HG02885 (cell line): ENCODE data around the gene INS.
"Not testable (repeated sequence)": the region's sequence is repeated elsewhere in the genome, so short reads cannot be mapped to it uniquely, and the experiment has no call there.

Source experiments
- ATAC-seq: cut with Tn5 transposase; IDR thresholded peaks from one replicate; pipeline ENCODE4 v1.9.1; 2021; ENCODE audit warnings: mild to moderate bottlenecking; ENCODE audit not compliant: unreplicated experiment, poor library complexity

INS gene

DNA sequence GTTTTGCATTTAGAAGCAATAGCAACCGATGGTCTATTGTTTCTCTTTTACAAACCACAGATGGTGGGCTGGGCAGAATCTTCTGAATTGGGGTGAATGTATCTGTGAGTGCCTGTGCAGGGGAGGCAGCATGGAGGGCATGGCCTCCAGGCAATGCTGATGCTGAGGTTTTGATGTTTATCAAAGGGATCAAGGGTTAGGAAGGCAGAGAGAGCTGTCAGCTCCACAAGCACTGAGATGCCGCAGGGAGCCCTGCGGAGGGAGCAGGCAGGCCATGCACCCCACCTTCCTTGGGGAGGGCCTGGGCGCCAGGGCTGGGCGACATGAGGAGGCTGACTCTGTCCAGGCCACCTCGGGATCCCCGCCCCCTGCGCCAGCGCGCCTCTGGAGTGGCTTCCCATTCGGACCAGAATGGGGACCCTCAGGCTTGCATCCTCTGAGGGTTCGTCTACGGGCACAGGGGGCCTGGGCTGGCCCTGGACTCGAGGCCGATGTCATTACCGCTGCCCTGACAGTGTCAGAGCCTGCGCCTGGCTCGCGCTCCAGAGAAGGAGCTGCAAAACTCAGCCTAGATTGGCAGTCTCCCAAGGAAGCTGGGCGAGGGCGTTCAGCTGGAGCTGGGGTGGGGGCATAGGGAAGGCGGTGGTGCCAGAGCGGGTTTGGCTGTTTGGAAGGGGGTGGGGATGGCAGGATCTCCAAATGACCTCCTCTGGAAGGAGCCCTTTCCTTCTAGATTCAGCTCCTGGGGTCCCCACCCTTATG is 24.5 kb upstream of the INS start:
- ATAC-seq: no peak

DNA sequence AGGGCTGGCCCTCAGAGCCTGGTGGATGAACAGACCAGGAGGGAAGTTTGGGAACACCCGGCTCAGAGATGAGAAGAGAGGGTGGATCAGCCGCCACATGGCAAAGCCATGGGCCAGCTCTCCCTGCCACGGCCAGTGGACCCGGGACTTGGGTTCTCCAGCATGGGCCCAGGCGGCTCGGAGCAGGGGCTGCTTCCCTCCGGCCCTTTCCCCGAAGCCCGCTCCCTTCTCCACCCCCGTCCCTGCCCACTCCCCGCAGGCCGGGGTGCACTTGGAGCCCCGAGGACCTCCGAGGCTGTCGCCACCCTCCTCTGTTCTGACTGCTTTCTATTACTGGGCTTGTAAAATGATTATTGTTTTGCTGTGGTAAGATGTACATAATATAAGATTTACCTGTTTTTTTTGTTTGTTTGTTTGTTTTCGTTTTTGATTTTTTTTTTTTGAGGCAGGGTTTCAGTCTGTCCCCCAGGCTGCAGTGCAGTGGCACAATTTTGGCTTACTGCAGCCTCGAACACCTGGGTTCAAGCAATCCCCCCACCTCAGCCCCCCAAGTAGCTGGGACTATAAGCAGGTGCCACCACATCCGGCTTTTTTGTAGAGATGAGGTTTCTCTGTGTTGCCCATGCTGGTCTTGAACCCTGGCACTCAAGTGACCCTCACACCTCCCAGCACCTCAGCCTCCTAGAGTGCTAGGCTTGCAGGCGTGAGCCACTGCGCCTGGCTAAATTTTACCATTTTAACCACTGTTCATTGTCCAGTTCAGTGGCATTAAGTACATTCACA is 21.9 kb upstream of the INS start:
- no peak for ATAC-seq

DNA sequence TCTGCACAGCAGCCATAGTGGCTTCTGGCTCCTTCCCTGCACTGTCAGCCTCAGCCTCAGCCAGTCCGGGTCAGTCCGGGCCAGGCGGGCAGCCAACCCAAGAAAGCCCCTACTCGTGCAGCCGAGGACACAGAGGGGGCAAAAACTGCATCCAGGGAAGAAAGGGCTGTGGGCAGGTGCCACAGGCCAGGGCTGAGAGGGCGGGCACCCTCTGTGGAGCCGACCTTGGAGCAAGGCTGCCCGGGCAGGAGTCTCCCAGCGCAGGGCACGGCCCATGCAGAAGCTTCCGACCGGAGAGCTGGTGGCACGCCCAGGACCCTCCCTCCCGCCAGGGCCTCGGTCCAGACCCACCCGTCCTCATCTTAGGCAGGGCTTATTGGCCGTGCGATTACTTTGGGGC is 21.1 kb upstream of the INS start:
- no peak for ATAC-seq

DNA sequence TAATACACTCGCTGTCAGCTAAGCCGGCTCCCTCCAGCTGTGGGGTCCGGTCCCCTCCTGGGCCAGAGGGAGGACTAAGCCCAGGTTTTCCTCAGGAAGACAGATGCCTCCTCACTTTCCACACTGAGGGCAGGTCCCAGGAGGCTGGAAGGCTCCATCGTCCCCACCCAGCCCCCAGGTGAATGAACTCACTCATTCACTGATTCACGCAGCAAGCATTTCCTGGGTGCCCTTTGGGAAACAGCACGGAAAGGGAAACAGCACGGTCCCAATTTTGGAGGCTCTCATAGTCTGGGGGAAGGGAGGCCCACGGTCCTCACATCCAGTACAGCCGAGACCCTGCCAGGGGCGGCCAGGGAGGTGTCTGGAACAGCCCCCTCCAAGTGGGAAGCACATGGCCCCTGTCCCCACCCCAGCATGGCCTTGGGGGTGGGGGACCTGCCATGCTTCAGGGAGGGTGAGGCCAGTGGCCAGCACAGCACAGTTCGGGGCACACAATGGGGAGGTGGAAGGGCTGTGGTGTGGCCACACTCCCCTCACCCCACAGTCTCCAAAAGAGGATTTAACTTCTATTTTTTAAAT is 19.9 kb upstream of the INS start:
- no peak for ATAC-seq

DNA sequence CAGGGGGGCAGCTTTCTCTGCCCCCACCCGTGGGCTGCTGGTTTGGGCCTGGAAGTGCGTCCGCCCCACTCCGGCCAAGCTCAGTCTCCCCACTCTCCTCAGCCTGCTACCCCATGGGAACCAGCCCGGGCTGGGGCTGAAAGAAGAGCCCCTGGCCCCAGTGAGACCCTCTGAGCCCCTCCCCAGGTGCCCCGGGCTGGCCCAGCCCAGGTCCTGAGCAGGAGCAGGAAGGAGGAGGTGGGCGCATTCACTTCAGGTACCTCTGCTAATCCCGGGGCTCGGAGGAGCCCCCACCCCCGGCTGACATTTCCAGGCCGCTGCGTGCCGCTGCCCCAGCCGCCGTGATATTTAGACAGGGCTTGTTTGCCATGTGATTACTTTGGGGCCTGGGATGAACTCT is 19.3 kb upstream of the INS start:
- ATAC-seq: no peak

DNA sequence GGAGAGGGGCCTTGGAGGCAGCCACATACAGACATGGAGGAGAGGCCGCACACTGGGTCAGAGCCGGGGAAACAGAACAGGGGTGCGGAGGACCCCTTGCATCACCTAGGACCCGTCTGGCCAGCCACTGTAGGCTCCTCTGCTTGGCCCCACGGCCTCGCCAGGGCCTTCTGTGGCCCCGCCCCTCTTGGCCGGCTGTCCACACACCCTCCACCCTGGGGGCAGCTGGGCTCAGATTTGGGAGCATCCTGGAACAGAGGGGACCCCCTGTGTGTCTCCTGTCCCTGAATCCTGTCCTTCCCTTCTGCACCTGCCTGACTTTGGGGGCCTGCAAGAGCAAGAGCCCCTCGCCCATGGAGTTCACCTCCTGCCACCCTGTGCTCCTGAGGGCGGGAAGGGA is 18.5 kb upstream of the INS start:
- no peak for ATAC-seq

DNA sequence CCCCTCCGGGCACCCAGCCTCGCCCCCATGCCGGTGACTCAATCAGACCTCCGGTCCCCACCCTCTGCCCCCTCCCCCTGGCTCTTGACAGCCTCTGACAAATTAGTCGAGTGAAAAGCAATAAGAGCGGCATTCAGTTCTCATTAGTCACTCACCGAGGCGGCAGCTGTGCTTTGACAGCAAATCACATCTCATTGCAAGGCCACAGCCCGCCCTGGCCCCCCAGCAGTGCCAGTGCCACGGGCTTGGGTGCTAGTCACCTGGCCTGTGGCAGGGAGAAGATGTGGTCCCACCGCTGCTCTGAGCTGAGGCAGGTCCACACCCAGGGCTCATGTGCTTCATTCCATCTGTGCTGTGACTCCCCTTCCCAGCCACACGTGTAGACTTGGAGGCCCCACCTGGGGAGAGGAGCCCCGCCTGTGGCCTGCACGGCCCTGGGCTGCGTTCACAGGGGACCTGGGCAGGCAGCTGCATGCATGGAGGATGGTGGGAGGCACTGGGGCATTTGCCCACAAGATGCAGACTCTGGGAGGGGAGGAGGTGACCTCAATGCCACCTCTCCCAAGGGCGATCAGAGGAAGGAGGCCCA is 18.0 kb upstream of the INS start:
- ATAC-seq: no peak

DNA sequence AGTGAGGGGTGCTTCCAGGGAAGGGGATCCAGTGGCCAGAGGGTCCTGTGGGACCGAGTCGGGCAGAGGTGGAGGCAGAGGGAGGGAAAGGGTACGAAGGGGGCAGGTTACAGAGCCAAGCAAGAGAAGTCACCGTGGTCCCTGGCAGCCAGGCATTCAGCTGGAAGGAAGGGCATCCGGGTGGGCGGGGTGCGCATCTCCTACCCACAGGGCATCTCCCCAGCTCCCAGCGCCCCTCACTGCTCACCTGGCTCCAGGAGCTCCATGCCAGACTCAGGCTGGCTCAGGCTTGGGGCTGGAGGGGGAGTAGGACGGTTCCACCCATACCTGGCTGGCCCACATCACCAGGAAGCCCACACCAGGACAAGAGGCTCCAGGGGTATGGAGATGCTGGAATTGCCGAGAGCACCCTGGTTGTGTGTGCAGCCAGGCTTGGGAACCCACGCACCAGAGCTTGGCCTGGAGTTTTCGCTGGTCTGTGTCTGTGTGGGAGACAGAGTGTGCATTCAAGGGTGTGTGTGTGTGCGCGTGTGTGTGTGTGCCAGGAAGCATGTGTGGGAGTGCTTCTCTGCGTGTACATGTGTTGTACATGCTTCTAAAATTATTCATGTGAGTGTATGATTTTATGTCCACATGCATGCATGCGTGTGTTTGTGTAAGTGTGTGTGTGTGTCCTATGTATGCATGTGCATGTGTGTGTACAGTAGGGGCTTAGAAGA is 17.2 kb upstream of the INS start:
- not testable (repeated sequence) for ATAC-seq

DNA sequence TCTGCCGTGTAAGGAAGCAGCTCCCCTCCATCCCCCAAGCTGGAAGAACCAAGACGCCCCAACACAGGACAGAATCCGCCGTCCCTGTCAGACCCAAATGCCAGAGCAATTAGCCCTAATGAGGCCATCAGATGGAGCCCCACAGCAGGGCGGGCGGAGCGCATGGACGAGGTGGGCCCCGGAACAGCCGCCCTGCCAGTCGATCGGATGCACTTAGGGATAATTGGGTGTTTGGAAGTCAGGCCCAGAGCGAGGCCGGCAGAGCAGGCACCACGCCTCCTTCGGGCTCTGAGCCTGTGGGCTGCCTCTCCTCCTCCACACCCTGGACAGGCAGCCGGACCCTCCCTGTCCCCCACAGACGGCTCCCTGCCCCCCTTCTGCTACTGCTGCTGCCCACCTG is 16.1 kb upstream of the INS start:
- no peak for ATAC-seq

DNA sequence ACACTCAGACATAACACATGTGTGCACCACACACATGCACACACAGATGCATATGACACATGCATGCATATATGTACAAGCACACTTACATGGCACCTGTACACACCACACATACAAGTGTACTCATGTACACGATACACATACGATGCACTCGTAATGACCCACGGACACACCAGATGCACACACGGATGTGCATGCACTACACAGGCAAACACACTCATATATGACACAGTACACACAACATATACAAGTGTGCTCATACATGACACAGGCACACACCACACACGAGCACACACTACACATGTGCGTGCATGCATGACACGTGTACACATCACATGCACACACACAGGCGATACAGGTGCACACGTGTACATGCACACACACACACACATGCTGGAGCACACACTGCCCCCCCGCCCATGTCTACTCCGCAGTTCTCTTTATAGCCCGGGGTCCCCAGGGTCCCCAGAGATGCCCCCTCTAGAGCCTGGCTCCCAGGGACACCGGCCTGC is 15.4 kb upstream of the INS start:
- ATAC-seq: no peak

DNA sequence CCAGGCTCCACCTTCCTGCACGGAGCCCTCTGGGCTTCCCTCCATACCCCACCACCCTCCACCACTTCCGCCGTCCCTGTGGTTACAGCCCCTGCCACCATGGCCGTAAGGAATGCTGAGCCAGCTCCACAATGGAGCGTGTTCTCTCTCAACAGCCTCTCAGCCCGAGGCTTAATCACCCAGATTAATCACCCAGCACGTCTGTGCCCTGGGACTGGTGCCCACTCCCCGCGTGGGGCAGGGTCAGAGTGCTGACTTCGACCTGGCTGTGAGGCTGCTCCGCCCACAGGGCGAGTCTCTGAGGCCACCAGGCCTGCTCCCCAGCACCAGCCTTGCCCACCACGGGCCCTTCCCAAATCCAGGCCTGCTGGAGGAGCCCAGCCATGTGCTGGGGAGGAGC is 14.7 kb upstream of the INS start:
- ATAC-seq: no peak

DNA sequence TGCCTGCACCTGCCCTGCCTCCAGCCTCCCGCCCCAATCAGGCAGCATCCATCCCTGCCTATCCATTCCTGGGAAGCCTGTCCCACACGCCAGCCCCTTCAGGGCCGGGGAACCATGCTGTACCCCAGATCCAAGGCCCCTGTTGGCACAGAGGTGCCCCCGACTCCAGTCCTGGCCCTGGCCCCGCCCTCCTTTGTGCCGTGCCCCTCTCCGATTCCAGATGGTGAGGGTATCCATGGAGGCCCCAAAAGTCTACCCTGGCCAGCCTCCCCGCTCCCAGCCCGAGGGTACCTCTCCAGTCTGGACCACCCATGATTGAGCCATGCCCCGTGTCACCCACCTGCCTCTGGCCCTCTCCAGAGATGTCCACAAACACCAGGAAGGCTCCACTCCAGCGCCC is 13.4 kb upstream of the INS start:
- no peak for ATAC-seq

DNA sequence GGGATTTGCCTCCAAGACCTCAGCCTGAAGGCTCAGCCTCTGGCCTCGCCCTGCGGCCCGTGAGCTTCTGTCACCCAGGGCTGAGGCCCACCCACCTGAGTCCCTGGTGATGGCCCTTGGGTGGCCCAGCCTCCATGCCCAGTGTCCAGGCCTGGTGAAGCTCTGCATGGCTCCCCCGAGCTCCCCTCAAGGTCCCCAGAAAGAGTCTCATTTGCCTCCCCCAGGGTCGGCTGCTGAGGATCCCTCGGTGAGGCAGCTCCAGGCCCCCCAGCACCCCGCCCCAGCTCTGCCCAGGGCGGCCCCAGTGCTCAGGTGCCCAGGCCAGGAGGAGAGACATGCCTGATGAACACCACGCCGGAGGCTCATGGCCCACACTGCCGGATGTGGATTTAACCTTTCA is 12.8 kb upstream of the INS start:
- ATAC-seq: no peak

DNA sequence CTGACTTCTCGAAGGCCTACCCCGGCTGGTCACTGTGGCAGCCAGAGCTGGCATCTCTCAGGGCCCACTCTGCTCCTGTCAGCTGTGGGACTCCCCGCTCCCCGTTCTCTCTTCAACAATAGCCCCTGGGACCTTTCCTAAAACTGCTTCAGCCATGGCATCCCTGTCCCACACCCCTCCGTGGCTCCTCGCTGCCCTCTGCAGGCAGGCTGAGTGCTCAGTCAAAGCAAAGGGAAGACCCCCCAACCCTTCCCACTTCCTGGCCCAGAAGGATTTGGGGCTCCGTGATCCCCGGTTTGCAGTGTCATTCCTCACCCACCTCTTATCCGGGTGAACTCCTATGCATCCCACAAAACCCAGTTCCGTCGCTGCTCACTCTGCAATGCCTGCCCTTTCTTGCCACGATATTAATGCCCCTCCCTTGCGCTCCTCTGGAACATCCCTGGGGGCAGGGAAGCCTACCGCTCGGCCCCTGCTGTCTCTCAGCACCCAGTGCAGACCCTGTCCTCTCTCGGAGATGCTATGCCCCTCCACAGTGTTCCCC is 12.2 kb upstream of the INS start:
- ATAC-seq: no peak

DNA sequence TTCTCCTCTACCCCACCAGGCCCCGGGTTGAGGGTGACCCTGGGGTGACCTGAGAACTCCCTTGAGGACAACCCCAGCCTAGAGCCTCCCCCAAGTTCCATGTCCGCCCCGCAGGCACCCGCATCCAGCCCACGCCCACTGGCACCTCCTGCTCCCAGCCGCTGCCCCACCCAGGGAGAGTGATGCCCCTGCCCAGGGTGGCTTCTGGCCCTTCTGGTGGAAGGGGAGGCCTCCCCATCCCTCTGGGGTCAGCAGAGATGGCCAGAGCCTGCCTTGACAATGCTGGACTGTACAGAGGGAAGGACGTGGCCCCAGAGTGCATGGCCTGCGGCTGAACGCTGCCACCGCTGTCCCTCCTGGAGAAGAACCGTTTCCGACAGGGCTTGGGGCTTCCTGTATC is 11.7 kb upstream of the INS start:
- ATAC-seq: no peak

DNA sequence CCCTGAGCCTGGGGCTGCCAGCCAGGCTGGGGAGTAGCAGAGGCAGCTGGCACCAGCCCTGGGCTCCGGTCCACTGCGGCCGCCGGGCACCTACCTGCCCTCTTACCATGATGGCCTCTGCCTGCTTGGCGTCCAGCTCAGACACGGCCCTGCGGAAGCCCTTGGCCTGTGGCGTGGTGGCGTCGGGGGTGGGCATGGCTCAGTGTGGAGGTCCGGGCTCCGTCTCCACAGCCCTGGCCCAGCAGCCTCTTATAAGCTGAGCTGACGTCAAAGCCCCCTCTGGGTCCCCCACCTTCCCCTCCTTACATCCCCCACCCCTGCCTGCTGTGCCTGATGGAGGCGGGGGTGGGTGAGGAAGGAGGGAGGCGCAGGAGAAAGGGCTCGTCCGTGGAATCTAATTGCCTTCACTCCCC is 10.6 kb upstream of the INS start, which contains the start of gene TH:
TSS of gene TH (minus strand) at position 225 of the 413 bp plus-strand sequence. CDS start at position 196, 29 bp downstream.
- no peak for ATAC-seq

DNA sequence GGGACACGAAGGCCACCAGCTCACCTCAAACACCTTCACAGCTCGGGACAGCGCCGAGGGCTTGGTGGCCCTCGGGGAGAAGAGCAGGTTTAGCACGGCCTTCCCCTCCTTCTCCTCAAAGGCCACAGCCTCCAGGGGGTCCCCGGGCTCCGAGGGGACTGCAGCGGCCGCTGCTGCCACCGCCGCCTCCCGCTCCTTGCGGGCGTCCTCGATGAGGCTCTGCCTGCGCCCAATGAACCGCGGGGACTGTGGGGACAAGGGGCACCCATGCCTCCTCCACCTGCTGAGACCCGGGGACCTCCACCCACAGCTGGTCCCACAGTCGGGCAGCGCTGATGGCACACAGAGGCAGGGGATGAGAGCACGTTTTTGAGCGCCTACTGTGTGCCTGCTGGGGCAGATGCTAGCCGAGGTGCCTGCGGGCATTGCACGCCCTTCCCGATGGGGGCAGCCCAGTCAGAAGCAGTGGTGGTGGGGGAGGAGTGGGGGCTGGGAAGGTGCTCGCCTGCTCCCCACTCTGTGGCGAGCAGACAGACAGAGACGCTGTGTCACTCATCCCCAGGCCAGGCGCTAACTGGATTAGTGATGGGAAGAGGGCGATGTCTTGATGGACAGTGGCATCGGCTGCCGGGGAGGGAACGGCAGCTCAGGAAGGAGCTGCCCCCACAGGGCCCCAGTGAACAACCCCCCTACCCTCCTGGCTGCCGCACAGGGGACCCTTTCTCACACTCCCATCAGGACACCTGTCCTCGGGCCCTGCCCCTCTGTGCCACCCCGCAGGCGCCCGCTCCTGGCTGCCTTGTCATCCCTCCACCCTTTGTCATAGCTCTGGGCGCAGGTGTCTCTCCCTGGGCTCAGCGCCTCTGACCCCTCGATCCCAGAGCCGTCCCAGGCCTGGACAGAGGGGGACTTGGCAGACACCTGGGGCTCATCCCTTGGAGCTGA is 8.9 kb upstream of the INS start:
- no peak for ATAC-seq

DNA sequence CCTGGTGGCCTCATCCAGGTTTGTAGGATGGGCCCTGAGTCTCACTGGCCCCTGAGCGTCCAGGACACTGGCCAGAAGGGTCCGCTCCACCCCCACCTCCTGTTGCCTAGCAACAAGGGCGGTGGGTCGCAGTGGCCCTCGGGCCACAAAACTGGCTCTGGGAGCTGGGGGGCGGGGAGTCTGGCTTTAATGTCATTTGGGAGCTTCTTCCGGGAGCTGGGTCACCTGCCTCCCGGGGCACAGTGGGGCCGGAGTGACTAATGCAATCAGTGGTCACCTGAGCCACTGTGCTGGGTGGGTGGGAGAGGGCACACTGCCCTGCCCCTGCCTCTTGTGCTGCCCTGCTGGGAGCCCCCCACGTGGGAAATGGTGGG is 8.0 kb upstream of the INS start:
- ATAC-seq: no peak
